NT2/D1 (cell line): Measurements from ENCODE around the gene ZNF235.
A peak's percentile ranks its signal among the peaks of the same experiment; 100 is the strongest.

ENCODE experiments used
- DNase-seq: peaks from one replicate; pipeline ENCODE4 v3.0.0-alpha.2; 2011; ENCODE audit warnings: low read depth, low spot score
- H3K27me3 ChIP-seq: 2 replicates; pipeline ENCODE4 v1.6.0; 2011; ENCODE audit warnings: mild to moderate bottlenecking; ENCODE audit not compliant: insufficient read length, insufficient read depth
- H3K36me3 ChIP-seq: 2 replicates; pipeline ENCODE4 v1.6.1; 2011; ENCODE audit warnings: mild to moderate bottlenecking, low read length, mixed read lengths; ENCODE audit not compliant: insufficient read depth, insufficient read length
- H3K4me1 ChIP-seq: 2 replicates; pipeline ENCODE4 v1.5.1; 2011; ENCODE audit not compliant: insufficient read depth, insufficient read length
- H3K4me3 ChIP-seq: 2 replicates; pipeline ENCODE4 v1.5.1; 2011; ENCODE audit warnings: low read depth; ENCODE audit not compliant: insufficient read length
- H3K9ac ChIP-seq: 2 replicates; pipeline ENCODE4 v1.6.0; 2011; ENCODE audit warnings: low read depth; ENCODE audit not compliant: insufficient read length
- H3K9me3 ChIP-seq: 2 replicates; pipeline ENCODE4 v1.5.1; 2011; ENCODE audit warnings: mild to moderate bottlenecking, low read length; ENCODE audit not compliant: insufficient read depth
- SUZ12 ChIP-seq: IDR thresholded peaks from 2 replicates; pipeline ENCODE4 v1.6.1; 2011; ENCODE audit not compliant: insufficient read length, insufficient read depth; ENCODE audit errors: extremely low read depth
- YY1 ChIP-seq: IDR thresholded peaks from 2 replicates; pipeline ENCODE4 v1.6.1; 2011; ENCODE audit not compliant: insufficient read length, insufficient read depth
- ZNF274 ChIP-seq: IDR thresholded peaks from 2 replicates; pipeline ENCODE4 v1.6.1; 2011; ENCODE audit warnings: mild to moderate bottlenecking, low read depth, low read length

The ZNF235 gene

GRCh38 chr19:44313231-44313630 lies 8.4 kb upstream of the ZNF235 start:
- H3K36me3 ChIP-seq: no peaks in the 10 kb centered on the region
- no peak for DNase-seq
- H3K4me1 ChIP-seq: no peaks in the 10 kb centered on the region
- H3K4me3 ChIP-seq: no peak overlapping the region
- H3K9me3 ChIP-seq: no peaks in the 10 kb centered on the region
- H3K27me3 ChIP-seq: no peaks in the 10 kb centered on the region
- TF ChIP-seq YY1: no peak
- TF ChIP-seq ZNF274: no peak
- TF ChIP-seq SUZ12: no peak
- no peak overlapping the region for H3K9ac ChIP-seq

GRCh38 chr19:44308011-44308410 lies 3.2 kb upstream of the ZNF235 start:
- Histone ChIP-seq H3K36me3 (no peaks in the 10 kb centered on the region), H3K9me3 (no peaks in the 10 kb centered on the region), H3K9ac (no peak overlapping the region), H3K4me1 (no peaks in the 10 kb centered on the region), H3K27me3 (no peaks in the 10 kb centered on the region), H3K4me3 (no peak overlapping the region)
- no peak for DNase-seq
- TF ChIP-seq ZNF274: no peak
- no peak for TF ChIP-seq SUZ12
- TF ChIP-seq YY1: no peak

- peaks cover 7% of the 10 kb centered on the region for H3K36me3 ChIP-seq
- no peaks in the 10 kb centered on the region for H3K9me3 ChIP-seq
- H3K4me3 ChIP-seq: no peak overlapping the region
- TF ChIP-seq YY1 (no peak), SUZ12 (no peak), ZNF274 (no peak)
- no peak for DNase-seq
- H3K4me1 ChIP-seq: no peaks in the 10 kb centered on the region
- H3K9ac ChIP-seq: no peak overlapping the region
- no peaks in the 10 kb centered on the region for H3K27me3 ChIP-seq
Measured at GRCh38 chr19:44306283-44306682, 1.5 kb upstream of the ZNF235 start.

- Histone ChIP-seq H3K36me3 (peaks cover 9% of the 10 kb centered on the region), H3K27me3 (no peaks in the 10 kb centered on the region), H3K9me3 (no peaks in the 10 kb centered on the region), H3K9ac (no peak overlapping the region), H3K4me3 (no peak overlapping the region), H3K4me1 (no peaks in the 10 kb centered on the region)
- DNase-seq: no peak
- no peak for TF ChIP-seq ZNF274
- TF ChIP-seq YY1: no peak
- TF ChIP-seq SUZ12: no peak
Measured at GRCh38 chr19:44305457-44305856, 632 bp upstream of the ZNF235 start.

- H3K9ac ChIP-seq: peak overlapping the region; percentile 90
- H3K36me3 ChIP-seq: peaks cover 13% of the 10 kb centered on the region
- DNase-seq: no peak
- H3K4me1 ChIP-seq: no peaks in the 10 kb centered on the region
- no peaks in the 10 kb centered on the region for H3K27me3 ChIP-seq
- peak overlapping the region; percentile 89 for H3K4me3 ChIP-seq
- no peaks in the 10 kb centered on the region for H3K9me3 ChIP-seq
- TF ChIP-seq YY1 (no peak), SUZ12 (no peak), ZNF274 (no peak)
Measured at GRCh38 chr19:44303976-44304568, 753 bp downstream of the ZNF235 start.

GRCh38 chr19:44303320-44303719 lies 1.5 kb downstream of the ZNF235 start:
- DNase-seq: no peak
- Histone ChIP-seq H3K9ac (peak overlapping the region; percentile 90), H3K4me3 (peak overlapping the region; percentile 89)

GRCh38 chr19:44284968-44285367 lies 19.9 kb downstream of the ZNF235 start:
- Histone ChIP-seq H3K4me1 (no peaks in the 10 kb centered on the region), H3K36me3 (peaks cover 23% of the 10 kb centered on the region), H3K27me3 (no peaks in the 10 kb centered on the region), H3K9ac (no peak overlapping the region), H3K4me3 (no peak overlapping the region), H3K9me3 (peaks cover 13% of the 10 kb centered on the region; the same call in 1 of the 2 replicates)
- no peak for DNase-seq
- no peak for TF ChIP-seq SUZ12
- TF ChIP-seq YY1: no peak
- no peak for TF ChIP-seq ZNF274

More at GRCh38 chr19:44303320-44303719, 1.5 kb downstream of the ZNF235 start:
- H3K4me1 ChIP-seq: no peaks in the 10 kb centered on the region
- H3K36me3 ChIP-seq: peaks cover 20% of the 10 kb centered on the region
- H3K27me3 ChIP-seq: no peaks in the 10 kb centered on the region
- TF ChIP-seq SUZ12: no peak
- no peak for TF ChIP-seq ZNF274
- TF ChIP-seq YY1: no peak
- no peaks in the 10 kb centered on the region for H3K9me3 ChIP-seq
